Measurements from ENCODE around the gene ZNF423.

Gene ZNF423

GRCh38 chr16:49724774-49725173 lies 131.1 kb downstream of the ZNF423 start:
- no peak for DNase-seq (ENCODE audit: low read depth in 3 of 3)

DNA sequence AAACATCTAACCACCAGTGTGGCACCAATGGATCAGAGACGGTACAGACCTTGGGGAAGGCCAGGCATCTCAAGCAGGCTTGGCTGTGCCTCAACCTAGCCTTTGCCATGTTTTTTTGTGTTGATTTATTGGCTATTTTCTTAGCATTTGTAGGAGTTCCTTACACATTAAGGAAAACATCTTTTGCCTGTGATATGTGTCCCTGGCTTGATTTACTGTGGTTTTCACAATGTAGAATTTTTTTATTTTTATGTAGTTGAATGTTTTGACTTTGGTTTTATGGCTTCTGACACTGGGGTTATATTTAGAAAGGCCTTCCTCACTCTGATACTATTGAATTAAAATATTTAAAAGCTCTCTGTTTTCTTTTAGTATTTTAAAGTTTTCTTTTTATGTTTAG lies 132.6 kb downstream of the ZNF423 start:
- no peak for DNase-seq (ENCODE audit: low read depth in 3 of 3)

DNA sequence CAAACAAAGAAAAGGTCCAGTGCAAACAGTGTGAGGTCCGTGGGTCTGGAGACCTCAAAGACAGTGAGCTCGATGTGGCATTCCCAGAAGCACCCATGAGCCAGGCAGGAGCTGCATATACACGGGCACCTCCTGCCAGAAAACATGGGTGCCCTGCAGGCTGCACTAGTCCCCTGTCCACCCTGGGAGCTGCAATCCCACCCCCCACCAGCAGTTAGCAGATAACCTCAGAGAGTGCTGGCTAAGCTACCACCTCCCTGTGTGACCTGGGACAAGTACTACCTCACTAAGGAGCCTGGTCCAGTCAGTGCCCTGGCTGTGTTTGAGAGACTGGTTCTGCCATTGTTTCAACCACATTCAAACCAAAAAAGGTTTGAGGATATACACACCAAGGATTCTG lies 135.7 kb downstream of the ZNF423 start:
- no peak for DNase-seq (ENCODE audit: low read depth in 3 of 3)

DNA sequence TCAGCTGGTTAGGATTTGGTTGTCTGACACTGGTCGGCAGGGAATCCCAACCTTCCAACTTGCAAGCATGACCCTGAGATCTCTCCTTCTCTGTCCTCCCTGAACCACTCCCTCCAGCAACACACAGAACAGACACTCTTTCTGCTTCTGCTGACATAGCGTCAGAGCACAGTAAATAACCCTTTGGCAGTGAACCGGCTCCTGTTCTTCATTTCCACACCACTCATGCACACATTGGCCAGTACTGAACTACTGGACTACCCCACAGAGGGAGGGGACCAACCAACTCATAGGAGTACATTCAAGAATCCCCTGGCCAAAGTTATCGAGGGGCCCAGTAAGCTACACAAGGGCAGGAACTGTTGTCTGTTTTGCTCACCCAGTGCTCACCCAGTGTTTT lies 138.2 kb downstream of the ZNF423 start:
- no peak for DNase-seq (ENCODE audit: low read depth in 3 of 3)

DNA sequence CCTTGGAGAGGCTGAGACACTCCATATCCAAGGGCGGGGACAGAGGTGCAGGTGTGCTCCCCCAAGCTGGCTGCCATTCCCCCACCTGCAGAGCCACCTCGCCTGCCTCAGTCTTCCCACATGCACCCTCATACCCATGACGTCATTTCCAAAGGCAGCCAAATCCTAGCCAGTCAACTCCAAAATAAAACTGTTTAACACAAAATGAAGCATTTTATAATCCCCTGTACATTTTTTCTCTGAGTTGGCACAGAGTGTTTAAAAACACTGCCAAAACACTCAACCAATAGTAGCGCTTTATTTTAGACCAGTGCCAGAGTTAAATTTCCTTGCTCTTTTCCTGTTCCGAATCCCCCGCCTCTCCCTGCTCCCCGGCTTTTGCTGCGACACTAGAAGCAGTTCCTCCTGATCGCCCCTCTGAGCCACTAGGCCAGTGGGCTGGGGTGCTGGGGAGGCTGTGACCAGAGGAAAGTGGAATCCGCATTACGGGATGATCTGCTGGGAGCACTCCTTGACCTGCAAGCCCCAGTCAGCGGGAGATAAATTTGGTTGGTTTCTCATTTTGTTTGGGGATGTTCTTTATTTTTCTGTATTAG lies 139.5 kb downstream of the ZNF423 start:
- DNase-seq (ENCODE audit: low read depth in 3 of 3) = no peak

DNA sequence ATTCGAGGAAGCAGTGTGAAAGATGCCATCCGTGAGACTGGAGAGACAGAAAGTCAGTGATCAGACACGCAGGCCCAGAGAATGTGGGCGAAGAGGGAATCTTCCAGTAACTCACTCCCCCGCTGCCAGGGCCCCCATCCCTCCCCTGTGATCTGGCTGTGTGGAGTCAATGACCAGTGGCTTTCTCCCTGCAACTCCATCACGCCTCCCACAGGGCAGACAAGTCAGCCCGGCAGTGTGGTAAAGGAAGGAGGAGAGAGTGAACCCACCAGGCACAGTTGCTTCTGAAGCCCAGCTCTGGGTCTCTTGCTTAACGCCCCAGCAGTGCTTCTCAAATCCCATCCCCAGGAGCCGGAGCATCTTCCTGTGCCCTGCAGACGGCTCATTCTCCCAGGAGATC lies 142.1 kb downstream of the ZNF423 start:
- DNase-seq (ENCODE audit: low read depth in 3 of 3) = no peak

DNA sequence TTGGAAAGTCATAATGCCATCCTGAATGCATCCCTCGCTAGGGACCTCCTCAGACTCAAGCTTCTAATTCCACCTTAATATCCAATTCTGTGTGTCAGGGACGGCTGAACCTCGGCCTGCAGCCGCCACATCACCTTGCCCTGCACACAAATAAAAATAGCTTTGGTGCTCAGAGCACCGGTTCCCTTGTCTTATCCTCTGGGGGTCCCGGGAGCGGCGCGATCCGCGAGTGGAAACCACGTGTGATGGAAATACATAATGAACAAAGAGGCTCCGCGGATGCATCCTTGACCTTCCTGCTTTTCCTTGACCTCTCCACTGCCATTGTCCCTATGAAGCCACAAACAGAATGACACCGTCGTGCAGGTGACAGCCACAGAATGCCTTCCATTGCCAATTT lies 143.4 kb downstream of the ZNF423 start:
- no peak for DNase-seq (ENCODE audit: low read depth in 3 of 3)

GRCh38 chr16:49712106-49712505 lies 143.8 kb downstream of the ZNF423 start:
- no peak for DNase-seq (ENCODE audit: low read depth in 3 of 3)

GRCh38 chr16:49709057-49709456 lies 146.9 kb downstream of the ZNF423 start:
- no peak for DNase-seq (ENCODE audit: low read depth in 3 of 3)

DNA sequence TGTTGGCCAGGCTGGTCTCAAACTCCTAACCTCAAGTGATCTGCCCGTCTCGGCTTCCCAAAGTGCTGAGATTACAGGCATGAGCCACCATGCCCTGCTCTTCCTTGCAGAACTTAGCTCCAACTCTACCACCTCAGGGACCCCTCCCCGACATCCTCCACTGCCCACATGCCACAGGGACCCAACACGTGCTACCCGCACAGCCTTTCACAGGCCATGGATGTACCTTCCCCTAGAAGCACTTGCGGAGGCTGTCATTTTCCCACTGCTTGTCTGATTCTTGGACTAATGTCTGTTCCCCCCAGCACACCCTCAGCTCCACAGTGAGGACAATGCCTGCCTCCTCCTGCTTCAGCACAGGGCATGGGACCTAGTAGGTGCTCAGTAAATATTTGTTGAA lies 147.4 kb downstream of the ZNF423 start:
- no peak for DNase-seq (ENCODE audit: low read depth in 3 of 3)

DNA sequence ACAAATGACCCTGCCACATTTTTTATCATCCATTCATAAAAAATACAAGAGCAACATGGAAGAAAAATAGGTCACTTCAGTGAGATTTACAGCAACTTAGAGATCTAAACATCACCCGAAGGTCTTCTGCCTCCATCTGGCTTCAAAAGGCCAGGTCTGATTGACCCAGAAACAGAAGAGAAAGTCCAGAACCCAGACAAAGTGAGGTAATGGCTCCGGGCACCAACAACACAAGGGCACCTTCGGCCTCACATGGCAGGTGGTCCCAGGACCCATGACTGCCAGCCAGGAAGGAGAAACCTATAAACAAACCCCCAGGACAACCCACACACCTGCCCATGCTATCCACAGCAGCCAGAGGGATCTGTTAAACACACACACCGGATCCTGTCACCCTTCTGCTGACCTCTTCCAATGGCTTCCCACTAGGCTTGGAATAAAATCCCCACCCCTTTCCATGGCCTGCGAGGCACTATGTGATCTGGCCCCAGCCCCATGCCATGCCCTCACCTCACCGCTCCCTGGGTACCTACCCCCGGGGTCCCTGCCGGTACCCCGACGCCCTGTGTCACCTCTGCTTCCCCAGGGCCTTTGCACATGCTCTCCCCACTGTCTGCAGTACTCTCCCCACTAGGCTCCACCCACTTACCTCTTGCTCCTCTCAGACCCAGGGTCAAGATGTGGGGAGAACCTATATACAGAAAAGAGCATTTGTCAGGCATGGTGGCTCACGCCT lies 149.1 kb downstream of the ZNF423 start:
- no peak for DNase-seq (ENCODE audit: low read depth in 3 of 3)

GRCh38 chr16:49704586-49705155 lies 151.2 kb downstream of the ZNF423 start:
- DNase-seq (ENCODE audit: low read depth in 3 of 3) = no peak

GRCh38 chr16:49703483-49703882 lies 152.4 kb downstream of the ZNF423 start:
- DNase-seq (ENCODE audit: low read depth in 3 of 3) = no peak

DNA sequence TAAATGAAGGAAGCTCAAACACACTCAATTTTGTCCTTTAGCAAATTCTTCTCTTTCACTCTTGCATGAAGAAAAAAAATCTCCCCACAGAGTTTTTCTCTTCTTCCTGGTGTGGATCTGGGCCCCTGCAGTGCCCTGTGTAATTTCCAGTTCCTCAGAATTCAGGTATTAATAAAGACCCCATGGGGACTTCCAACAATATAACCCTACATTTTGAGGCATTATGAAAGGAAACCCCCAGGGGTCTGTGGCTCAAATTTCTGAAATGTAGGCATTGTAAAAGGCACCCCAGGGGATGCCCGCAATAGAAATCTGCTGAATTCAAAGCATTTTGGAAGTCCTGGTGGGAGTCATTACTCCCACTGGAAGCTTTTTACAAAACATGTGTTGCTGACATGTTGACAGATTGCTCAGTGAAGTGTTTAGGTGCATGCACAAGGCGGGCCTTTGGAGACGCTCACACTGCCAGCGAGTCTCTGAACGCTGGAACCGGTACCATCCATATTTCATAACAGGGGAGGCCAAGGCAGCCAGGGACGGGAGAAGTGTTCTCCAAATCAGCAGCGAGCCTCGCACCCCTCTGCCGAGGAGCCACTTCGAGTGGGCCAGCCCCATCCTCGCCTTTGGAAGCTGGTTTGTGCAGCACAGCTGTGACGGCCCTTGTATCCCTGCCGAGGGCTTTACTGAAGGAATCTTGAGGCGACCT lies 154.0 kb downstream of the ZNF423 start:
- no peak for DNase-seq (ENCODE audit: low read depth in 3 of 3)

DNA sequence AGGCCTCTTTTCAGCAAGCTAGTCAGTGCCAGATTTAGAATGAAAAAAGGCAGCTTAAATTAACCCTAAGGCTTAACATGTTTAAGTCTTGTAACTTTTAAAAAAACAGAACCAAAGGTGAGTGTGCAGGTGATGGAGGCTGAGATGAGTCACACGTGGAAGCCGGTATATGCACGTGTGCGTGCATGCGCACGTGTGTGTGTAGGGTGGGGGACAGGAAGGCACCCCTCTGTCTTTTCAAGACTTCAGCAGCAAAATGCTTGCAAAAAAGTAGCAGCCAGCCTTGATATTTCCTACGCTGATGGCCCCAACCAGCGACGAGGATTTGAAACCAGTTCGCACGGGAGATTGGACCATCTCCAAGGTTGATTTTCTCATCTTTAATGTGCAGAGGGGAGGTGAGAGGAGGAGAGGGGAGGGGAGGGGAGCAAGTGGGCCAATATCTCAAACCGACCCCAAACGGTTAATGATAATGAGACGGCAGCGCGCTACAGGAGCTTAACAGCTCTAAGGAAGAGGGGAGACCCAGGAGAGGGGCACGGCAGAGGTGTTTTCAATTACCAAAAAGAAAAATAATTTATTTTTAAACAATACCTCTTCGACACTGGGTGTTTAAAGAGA lies 154.7 kb downstream of the ZNF423 start:
- DNase-seq (ENCODE audit: low read depth in 3 of 3) = no peak

DNA sequence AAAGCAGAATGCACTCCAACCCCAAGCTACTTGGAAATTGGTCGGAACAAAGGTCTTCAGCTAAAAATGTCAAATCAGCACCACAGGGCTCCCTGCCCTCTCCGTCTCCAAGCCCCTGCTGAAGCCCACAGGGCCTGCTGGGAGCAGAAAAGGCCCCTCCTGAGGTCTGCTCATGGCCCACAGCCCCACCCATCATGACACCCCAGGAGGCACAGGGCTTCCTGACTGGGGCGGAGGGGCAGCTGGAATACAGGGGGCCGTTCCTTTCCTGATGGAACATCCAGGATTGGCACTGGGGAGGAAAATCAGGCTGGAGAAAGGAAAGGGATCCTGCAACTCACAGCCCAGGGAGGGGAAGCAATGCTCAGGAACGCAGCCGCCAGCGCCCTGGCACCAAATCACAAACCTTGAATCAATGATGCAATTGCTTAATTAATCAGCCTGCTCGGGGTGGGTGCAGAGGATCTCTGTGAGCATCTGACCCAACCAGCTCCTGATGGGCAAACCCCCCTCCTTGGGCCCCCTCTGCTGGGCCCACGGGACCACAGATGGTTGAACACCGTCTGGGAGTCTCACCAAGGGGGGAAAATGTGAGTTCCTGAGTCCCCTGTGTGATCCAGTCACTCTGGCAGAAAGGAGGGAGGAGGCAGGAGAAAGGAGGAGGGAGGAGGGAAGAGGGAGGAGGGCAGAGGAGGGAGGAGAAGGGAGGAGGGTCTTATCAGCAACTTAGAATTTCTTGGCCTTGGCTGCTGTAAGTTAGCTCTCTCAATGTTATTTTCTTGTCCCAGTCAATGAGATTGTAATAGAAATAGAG lies 155.5 kb downstream of the ZNF423 start:
- no peak for DNase-seq (ENCODE audit: low read depth in 3 of 3)

DNA sequence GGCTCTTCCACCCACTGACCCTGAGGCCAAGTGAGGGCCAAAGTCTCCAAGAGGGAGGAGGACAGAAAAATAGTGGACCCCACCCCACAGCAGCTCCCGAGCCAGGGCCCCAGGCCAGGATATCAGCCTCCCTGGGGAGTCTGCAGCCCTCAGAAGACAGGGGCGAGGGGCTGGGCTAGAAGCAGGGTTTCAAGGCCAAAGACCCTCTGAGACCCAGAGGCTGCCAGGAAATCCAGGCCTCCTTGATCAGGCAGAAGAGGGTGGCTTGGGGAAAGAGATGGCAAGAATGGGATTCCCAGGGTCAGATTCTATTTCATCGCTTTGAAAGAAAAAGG lies 156.1 kb downstream of the ZNF423 start:
- DNase-seq (ENCODE audit: low read depth in 3 of 3) = no peak

GRCh38 chr16:49698931-49699840 lies 156.7 kb downstream of the ZNF423 start:
- no peak for DNase-seq (ENCODE audit: low read depth in 3 of 3)

DNA sequence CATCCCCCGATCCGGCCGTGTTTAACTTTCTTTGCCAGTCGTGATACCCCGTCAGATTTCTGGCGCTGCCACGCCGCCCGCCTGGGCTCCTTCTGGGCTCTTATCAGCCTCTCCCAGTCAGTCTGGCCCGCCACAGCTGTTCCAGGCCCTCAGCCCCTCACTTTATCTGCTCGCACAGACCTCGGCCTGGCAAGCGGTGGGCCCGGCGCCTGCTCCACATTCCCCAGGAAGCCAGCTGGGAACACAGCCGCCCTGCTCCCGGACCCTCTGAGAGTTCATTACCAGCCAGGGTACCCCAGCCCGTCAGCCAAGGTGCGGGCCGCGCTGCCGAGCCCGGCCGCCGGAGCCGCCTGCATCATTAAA lies 157.5 kb downstream of the ZNF423 start:
- DNase-seq (ENCODE audit: low read depth in 3 of 3) = no peak

DNA sequence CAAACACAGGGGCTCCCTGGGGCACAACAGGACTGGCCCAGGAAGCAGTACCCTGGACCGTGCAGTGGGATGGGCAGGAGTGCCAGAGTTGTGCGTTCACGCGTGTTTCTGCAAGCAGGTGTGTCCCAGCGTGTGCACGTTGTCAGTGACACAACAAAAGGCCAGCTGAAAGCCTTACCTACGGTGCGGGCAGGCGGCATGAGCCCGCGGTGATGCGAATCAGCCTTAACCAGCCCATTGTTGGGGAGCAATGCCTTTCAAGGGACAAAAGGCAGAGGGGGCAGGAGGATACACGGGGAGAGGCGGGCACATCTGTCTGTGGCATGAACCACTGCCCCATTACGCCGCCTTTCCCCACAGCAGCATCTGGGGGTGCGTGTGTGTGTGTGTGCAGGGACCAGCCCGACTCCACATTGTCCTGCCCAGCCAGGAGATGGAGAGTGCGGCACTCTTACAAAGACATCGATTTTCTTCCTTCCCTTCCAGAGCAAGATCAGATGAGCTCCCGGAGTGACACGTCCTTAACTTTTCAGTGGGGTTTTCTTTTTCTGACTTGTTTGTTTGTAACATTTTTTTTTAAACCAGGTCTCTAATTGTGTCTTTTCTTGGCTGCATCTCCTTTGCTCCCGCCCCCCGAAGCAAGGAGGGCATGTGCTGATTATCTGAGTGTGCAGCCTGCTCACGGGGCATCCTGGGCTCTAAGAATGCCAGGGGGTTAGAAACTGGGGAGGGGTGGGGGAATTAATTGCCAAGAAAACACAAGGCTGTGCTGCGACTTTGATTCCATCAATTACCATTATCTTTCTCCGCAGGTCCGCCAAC lies 158.1 kb downstream of the ZNF423 start:
- no peak for DNase-seq (ENCODE audit: low read depth in 3 of 3)
